LNCAP (cell line): ENCODE data around the gene MCOLN3.

Experiments used
- CTCF ChIP-seq: fragments of 450-650 bp; IDR thresholded peaks from 2 replicates; pipeline ENCODE4 v1.5.1; 2017; ENCODE audit warnings: mild to moderate bottlenecking

The MCOLN3 gene

GRCh38 chr1:84985365-84985764 lies 62.9 kb downstream of the MCOLN3 start:
- no peak for TF ChIP-seq CTCF

- TF ChIP-seq CTCF, result no peak
Measured at GRCh38 chr1:84982395-84982794, 65.9 kb downstream of the MCOLN3 start.

- no peak for TF ChIP-seq CTCF
Measured at GRCh38 chr1:84975035-84975434, 73.3 kb downstream of the MCOLN3 start.

- no peak for TF ChIP-seq CTCF
Measured at GRCh38 chr1:84973498-84974334, 74.6 kb downstream of the MCOLN3 start.

- no peak for TF ChIP-seq CTCF
Measured at GRCh38 chr1:84972377-84972987, 75.8 kb downstream of the MCOLN3 start.

- no peak for TF ChIP-seq CTCF
Measured at GRCh38 chr1:84971957-84972356, 76.3 kb downstream of the MCOLN3 start.

GRCh38 chr1:84969489-84970250 lies 78.6 kb downstream of the MCOLN3 start:
- TF ChIP-seq CTCF, result no peak
